ENCODE measurements around the gene SREBF2. TPM values are rescaled to one million over a fixed set of nuclear protein-coding genes. Genes with fewer than 3 reads are reported as not detected.

The SREBF2 gene
- total RNA-seq (2013), result 16.7 TPM
- polyA plus RNA-seq (10 to 100 TPM; 22.2 to 25.1 (median 24.5) TPM), polyA minus RNA-seq (19.1 and 27.8 TPM in 2 replicates), total RNA-seq (47.1 to 163 (median 63.4) reads per million in 11 experiments)

DNA sequence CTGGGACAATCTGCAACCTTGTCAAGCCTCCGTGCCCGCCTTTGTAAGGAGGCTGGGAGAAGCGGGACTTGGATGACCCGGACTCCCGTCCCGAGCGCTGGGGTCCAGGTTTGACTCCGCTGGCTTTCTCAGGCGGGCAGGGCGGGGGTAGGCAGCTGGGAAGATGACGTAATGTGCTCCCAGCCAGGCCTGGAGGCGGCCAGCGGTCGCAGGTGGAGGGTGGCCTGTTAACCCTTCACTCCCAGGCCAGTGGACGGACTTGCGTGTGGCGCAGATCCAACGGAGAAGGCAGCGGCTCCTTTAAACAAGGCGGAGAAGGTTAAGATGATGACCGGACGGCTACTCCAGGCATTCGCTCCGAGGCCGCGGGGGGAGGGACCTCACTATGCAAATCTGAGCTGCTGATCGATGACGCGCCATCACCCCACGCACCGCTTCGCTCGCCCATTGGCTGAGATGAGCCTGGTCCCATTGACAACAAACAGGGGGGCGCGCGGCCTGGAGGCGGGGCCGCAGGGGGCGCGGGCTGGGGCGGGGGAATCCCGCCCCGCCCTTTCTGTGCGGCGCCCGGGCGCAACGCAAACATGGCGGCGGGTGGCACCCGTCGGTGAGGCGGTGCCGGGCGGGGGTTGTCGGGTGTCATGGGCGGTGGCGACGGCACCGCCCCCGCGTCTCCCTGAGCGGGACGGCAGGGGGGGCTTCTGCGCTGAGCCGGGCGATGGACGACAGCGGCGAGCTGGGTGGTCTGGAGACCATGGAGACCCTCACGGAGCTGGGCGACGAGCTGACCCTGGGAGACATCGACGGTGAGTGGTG is at the start of gene SREBF2:
Gene SREBF2, plus strand, starts transcription at position 553 of the 816 bp plus-strand sequence. Its CDS starts 166 bp downstream, at position 719.
- H2AFZ ChIP-seq (ENCODE audit: insufficient read depth, low read depth, low read length, poor library complexity, severe bottlenecking), result peak within 1 kb of the TSS; percentile 58
- H3K36me3 Mint-ChIP-seq, result peaks cover 13 to 25% of the 10 kb centered on the region in 2 donors
- H3K9me3 ChIP-seq (replicated peaks in 1 of 2; ENCODE audit: control insufficient read depth in 1 of 2, insufficient read depth in 1 of 2, low read length in 2 of 2), result no peaks in the 10 kb centered on the region
- peak within 1 kb of the TSS; percentile 81 for H3K4me2 ChIP-seq (replicated peaks; ENCODE audit: extremely low read depth, low read length, poor library complexity, severe bottlenecking)
- H3K27ac Mint-ChIP-seq, result peak within 1 kb of the TSS; percentile 98 to 100 (median 99)
- peak within 1 kb of the TSS; percentile 97 for H3K4me3 Mint-ChIP-seq
- H3K9me3 Mint-ChIP-seq, result no peaks in the 10 kb centered on the region
- peak within 1 kb of the TSS; percentile 93 for H3K9ac ChIP-seq (ENCODE audit: insufficient read depth, low read length, poor library complexity, severe bottlenecking)
- intact Hi-C loops (cut with micrococcal nuclease), result loop anchor here in 1 of 2 donors (2.0 to 10.0 kb wide), 3 partner anchors 52 to 368 kb away; partner anchors contain the start of genes ACO2 and PHF5A
- peaks cover 12 to 16% of the 10 kb centered on the region in 2 donors for H3K36me3 ChIP-seq (replicated peaks in 1 of 2; ENCODE audit: control insufficient read depth in 1 of 2, insufficient read depth in 2 of 2, low read length in 2 of 2)
- H3K27me3 Mint-ChIP-seq (ENCODE audit: low read depth in 3 of 3), result peaks cover 0 to 3% (median 2%) of the 10 kb centered on the region in 3 donors
- peaks cover 34% of the 10 kb centered on the region for H3K4me1 Mint-ChIP-seq
- peak within 1 kb of the TSS; percentile 63 to 87 (median 83) for H3K4me3 ChIP-seq (replicated peaks in 1 of 3; ENCODE audit: low read depth in 2 of 3, low read length in 3 of 3)
- H3K27me3 ChIP-seq (ENCODE audit: control insufficient read depth in 2 of 2, insufficient read depth in 2 of 2, low read length in 2 of 2), result no peaks in the 10 kb centered on the region
- peaks cover 28 to 32% of the 10 kb centered on the region in 2 donors for H3K4me1 ChIP-seq (ENCODE audit: control insufficient read depth in 1 of 2, insufficient read depth in 2 of 2, low read length in 2 of 2)
- WGBS (ENCODE audit: insufficient coverage), result under 1% methylated on average over 74 of the region's 75 CpGs
- H3K27ac ChIP-seq (ENCODE audit: low read depth in 1 of 2, low read length in 2 of 2), result peak within 1 kb of the TSS; percentile 95 to 97
- peaks cover 41% of the 10 kb centered on the region for H3K79me2 ChIP-seq (ENCODE audit: insufficient read depth, low read length)
- DNase-seq, result peak; percentile 98 to 99 (median 99)
- TF ChIP-seq, protein P1, sequence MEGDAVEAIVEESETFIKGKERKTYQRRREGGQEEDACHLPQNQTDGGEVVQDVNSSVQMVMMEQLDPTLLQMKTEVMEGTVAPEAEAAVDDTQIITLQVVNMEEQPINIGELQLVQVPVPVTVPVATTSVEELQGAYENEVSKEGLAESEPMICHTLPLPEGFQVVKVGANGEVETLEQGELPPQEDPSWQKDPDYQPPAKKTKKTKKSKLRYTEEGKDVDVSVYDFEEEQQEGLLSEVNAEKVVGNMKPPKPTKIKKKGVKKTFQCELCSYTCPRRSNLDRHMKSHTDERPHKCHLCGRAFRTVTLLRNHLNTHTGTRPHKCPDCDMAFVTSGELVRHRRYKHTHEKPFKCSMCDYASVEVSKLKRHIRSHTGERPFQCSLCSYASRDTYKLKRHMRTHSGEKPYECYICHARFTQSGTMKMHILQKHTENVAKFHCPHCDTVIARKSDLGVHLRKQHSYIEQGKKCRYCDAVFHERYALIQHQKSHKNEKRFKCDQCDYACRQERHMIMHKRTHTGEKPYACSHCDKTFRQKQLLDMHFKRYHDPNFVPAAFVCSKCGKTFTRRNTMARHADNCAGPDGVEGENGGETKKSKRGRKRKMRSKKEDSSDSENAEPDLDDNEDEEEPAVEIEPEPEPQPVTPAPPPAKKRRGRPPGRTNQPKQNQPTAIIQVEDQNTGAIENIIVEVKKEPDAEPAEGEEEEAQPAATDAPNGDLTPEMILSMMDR (IDR thresholded peaks at IDR 0.05), result no peak
- H4K20me1 ChIP-seq (ENCODE audit: insufficient read depth, low read length), result peaks cover 20% of the 10 kb centered on the region

DNA sequence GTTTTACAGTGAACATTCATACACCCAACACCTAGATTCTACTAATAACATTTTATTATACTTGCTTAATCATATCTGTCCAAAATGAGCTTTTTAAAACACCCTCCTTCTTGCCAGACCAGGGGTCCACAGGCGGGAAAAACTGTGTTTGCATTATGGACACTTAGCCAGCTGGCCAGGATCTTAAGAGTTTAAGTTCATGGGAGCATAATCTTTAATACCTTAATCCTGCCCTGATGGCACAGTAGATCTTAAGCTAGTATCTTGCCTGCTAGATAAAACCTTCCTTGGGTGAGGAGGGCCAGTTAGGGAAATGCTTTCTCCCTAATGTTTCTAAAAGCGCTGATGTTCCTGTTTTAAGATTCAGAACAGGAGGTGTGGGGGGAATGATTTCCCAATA is 45.6 kb upstream of the SREBF2 start:
- H3K9ac ChIP-seq (ENCODE audit: insufficient read depth, low read length, poor library complexity, severe bottlenecking), result no peak overlapping the region
- no peak overlapping the region for H3K27ac Mint-ChIP-seq
- no peaks in the 10 kb centered on the region for H3K27me3 ChIP-seq (ENCODE audit: control insufficient read depth in 2 of 2, insufficient read depth in 2 of 2, low read length in 2 of 2)
- TF ChIP-seq, protein P1 (IDR thresholded peaks at IDR 0.05), result no peak
- peaks cover 24 to 26% of the 10 kb centered on the region in 2 donors for H3K36me3 Mint-ChIP-seq
- no peak for DNase-seq
- no peak overlapping the region for H3K27ac ChIP-seq (ENCODE audit: low read depth in 1 of 2, low read length in 2 of 2)
- H4K20me1 ChIP-seq (ENCODE audit: insufficient read depth, low read length), result no peaks in the 10 kb centered on the region
- H3K4me1 ChIP-seq (ENCODE audit: control insufficient read depth in 1 of 2, insufficient read depth in 2 of 2, low read length in 2 of 2), result peaks cover 6 to 7% of the 10 kb centered on the region in 2 donors
- H3K36me3 ChIP-seq (replicated peaks in 1 of 2; ENCODE audit: control insufficient read depth in 1 of 2, insufficient read depth in 2 of 2, low read length in 2 of 2), result peaks cover 0 to 13% of the 10 kb centered on the region in 2 donors
- no CpG with 5 or more reads among the region's 2 CpGs for WGBS (ENCODE audit: insufficient coverage)
- H3K27me3 Mint-ChIP-seq (ENCODE audit: low read depth in 3 of 3), result no peaks in the 10 kb centered on the region
- H3K9me3 Mint-ChIP-seq, result peaks cover 0 to 1% (median 0%) of the 10 kb centered on the region in 7 donors
- no peak overlapping the region for H3K4me3 ChIP-seq (replicated peaks in 1 of 3; ENCODE audit: low read depth in 2 of 3, low read length in 3 of 3)
- no peak overlapping the region for H3K4me2 ChIP-seq (replicated peaks; ENCODE audit: extremely low read depth, low read length, poor library complexity, severe bottlenecking)
- H3K4me1 Mint-ChIP-seq, result peaks cover 17% of the 10 kb centered on the region
- intact Hi-C loops (cut with micrococcal nuclease), result no loop called here
- no peaks in the 10 kb centered on the region for H3K9me3 ChIP-seq (replicated peaks in 1 of 2; ENCODE audit: control insufficient read depth in 1 of 2, insufficient read depth in 1 of 2, low read length in 2 of 2)
- no peak overlapping the region for H3K4me3 Mint-ChIP-seq
- no peak overlapping the region for H2AFZ ChIP-seq (ENCODE audit: insufficient read depth, low read depth, low read length, poor library complexity, severe bottlenecking)
- H3K79me2 ChIP-seq (ENCODE audit: insufficient read depth, low read length), result no peaks in the 10 kb centered on the region

All from CD14-positive monocyte (primary cell).